GDM1 (cell line): ENCODE results near the gene ZC3HAV1.
A peak's percentile ranks its signal among the peaks of the same experiment; 100 is the strongest.
"Not testable (repeated sequence)": the region's sequence is repeated elsewhere in the genome, so short reads cannot be mapped to it uniquely, and the experiment has no call there.

ENCODE experiments used
- DNase-seq: peaks from one replicate; lab custom pipeline; 2025; lab: John Stamatoyannopoulos, UW

ZC3HAV1 gene

DNA sequence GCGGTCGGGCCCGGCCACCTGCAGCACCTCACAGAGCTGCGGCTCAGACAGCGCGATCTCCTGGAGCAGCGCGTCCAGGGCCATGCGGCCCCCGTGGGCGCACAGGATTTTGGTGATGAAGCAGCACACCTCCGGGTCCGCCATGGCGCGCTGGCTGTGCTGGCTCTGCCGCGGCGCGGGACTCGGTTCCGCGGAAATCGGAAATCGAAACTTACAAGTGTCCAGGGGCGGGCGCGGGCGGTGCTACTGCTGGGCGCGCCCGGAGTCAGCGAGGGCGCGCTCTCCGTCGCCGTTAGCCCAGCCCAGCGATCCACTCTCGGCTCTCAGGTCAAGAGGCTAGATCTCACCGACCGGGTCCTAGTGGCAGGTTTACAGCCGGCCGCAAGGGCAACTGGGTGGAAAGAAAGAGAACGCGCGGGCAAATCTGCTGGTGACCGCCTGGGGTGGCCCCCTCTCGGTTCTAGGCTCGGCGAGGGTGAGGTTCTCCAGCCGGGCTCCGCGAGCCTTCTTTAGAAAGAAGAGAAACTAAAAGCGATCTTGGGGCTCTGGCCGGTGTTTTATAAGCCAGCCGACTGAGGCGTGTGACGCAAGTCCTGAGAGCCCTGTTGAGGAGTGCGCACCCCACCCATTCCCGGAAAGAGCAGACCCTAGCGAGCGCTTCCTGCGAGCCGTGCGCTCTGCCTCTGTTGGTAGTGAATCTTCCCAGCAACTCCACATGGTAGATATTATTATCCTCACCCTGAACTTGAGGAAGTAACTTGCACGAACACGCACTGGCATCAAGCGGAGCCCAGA lies at the start of gene ZC3HAV1:
TSS of gene ZC3HAV1 (minus strand) at position 533 of the 795 bp plus-strand sequence. CDS start at position 144, 389 bp downstream.
- peak; percentile 92 for DNase-seq

- DNase-seq, result no peak
Measured at GRCh38 chr7:139153832-139154231, 44.3 kb upstream of the ZC3HAV1 start.

DNA sequence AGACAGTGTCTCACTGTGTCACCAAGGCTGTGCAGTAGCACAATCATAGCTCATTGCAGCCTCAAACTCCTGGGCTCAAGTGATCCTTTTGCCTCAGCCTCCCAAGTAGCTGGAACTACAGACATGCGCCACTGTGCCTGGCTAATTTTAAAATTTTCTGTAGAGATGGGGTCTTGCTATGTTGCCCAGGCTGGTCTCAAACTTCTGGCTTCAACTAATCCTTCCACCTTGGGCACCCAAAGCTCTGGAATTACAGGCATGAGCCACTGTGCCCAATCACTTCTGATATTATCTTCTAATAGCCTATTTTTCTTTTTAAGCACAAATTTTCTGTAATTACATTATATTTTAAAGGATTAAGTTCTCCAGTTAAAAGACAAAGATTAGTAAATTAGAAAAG lies 42.6 kb upstream of the ZC3HAV1 start:
- no peak for DNase-seq

- DNase-seq, result no peak
Measured at GRCh38 chr7:139139150-139139549, 29.6 kb upstream of the ZC3HAV1 start.

GRCh38 chr7:139133335-139134139 lies 24.0 kb upstream of the ZC3HAV1 start:
- DNase-seq, result peak; percentile 78

- no peak for DNase-seq
Measured at GRCh38 chr7:139132887-139133286, 23.4 kb upstream of the ZC3HAV1 start.

DNA sequence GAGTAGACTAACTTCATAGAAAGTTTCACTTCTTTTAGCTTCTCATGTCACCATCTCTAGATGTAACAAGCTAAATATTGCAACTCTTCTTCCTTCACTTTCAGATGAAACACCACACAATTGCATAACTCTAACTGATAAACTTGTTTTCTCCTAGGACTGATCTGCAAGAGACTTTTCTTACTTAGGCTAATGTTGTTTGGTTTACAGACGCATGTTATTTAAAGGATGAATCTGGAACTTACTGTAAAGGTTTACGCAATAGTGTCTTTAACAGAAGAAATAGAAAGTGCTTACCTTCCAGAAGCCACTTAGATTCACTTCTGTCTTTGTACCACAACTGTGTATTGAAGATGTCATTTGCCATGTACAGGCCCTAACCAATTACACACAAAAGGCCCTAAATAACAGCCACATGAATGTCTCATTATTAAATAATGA lies 22.1 kb upstream of the ZC3HAV1 start:
- DNase-seq, result no peak

GRCh38 chr7:139129814-139130213 lies 20.3 kb upstream of the ZC3HAV1 start:
- DNase-seq, result not testable (repeated sequence)

GRCh38 chr7:139127648-139128047 lies 18.1 kb upstream of the ZC3HAV1 start:
- no peak for DNase-seq

DNA sequence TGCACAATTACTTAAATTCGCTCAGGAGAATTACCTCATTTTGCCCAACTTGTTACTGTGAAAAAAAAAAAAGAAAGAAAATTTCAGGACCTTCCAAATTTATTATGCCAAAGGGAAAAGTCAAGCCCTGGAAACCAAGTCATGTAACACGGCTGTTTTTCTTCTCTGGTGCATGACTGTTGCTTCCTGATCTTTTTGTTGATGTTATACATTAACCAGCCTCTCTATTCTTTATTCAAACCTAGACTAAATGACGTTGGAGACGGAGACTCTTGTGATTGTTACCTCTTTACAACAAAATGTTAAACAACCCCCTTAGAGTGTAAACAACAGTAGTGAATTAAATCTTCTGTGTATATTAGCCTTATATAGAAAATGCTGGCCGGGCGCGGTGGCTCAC lies 16.1 kb upstream of the ZC3HAV1 start:
- DNase-seq, result no peak

DNA sequence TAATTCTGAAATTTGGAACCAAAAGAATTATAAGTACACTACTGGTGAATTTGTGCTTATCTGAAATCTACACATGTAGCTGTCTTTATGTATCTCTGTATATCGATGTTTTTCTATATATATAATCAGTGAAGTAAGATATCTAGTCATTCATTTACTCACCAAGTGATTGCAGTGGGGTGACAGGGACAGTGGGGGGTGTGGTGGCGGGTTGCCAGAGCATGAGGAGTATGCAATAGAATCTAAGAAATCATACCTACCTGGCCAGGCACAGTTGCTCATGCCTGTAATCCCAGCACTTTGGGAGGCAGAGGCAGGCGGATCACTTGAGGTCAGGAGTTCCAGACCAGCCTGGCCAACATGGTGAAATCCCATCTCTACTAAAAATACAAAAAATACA lies 15.5 kb upstream of the ZC3HAV1 start:
- not testable (repeated sequence) for DNase-seq

GRCh38 chr7:139124084-139124914 lies 14.8 kb upstream of the ZC3HAV1 start:
- DNase-seq, result no peak

DNA sequence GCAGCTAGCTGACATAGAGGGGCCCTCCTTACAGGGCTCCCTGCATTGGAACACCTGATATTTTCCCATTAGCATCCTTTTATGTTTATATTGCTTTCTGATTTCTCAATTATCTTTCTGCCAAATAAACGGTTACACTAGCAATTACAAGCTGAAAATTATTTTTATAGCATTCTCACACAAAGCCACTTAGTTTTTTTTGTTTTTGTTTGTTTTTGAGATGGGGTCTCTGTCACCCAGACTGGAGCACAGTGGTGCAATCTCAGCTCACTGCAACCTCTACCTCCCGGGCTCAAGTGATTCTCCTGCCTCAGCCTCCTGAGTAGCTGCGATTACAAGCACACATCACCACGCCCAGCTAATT lies 9.9 kb upstream of the ZC3HAV1 start:
- DNase-seq, result no peak

- peak; percentile 23 for DNase-seq
Measured at GRCh38 chr7:139118805-139119485, 9.4 kb upstream of the ZC3HAV1 start.

DNA sequence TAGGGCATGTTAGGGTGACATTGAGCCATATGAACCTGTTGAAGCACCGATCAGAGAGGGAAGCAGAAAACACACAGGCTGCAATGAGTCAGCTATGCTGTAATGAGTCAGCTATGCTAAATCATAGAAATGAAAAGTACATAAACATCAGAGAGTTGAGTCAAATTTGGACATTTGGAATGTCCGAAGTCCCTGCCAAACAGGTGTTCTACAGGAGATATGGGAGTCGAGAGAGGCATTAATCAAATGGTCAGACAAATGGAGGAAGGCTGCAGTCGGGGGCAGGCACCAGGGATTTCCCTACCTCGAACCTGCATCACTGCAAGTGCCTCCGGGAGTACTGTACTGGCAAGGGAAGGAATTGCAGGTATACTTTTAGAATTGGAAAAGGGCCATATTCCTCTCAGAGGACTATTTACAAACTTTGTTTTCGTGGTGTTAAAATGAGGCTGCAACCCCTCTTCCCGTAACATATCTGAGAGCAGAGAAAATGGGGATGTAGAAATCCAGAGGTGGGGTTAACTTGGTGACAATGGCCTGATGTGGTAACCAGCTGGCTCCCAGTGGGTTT lies 8.8 kb upstream of the ZC3HAV1 start:
- DNase-seq, result no peak

- no peak for DNase-seq
Measured at GRCh38 chr7:139117599-139118233, 8.2 kb upstream of the ZC3HAV1 start.

GRCh38 chr7:139116999-139117398 lies 7.5 kb upstream of the ZC3HAV1 start:
- DNase-seq, result no peak

GRCh38 chr7:139115104-139115503 lies 5.6 kb upstream of the ZC3HAV1 start:
- no peak for DNase-seq

DNA sequence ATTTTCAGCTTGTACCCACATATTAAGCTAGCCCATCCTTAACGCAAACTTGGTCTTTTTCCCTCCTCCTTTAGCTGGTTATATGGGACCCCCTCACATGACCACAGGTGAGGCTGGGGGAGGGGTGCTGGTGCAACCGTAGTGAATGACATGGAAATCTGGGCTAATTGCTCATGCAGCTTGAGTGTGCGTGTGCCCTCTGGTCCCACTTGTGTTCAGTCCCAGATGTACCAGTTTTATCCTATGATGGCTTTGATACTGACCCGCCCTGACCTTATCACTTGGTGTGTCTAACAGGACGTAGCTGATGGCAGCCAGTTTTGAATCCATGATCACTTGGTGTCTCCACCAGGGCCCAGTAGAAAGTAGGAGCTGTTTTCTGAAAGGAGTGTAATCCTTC lies 5.1 kb upstream of the ZC3HAV1 start:
- DNase-seq, result no peak

DNA sequence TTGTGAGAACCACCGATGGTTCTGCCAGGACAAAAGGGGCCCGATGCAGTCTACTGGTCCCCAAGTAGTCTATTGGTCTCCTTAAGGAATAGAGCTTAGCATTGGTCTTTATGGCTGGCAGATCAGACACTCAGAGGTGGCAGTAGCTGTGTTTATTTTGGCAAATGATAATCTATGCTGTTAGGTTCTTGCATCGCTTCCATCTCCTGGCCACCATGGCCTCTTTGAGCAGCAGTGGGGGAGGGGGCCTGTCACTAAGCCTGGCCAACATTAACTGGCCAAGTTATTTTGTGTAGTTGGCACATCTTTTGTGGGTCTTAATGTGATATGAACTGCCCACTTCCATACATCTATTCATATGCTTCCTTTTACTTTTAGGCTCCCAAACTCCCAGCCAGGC lies 4.5 kb upstream of the ZC3HAV1 start:
- DNase-seq, result no peak

GRCh38 chr7:139112741-139113250 lies 3.3 kb upstream of the ZC3HAV1 start:
- no peak for DNase-seq
